HFFc6 (cell line): ENCODE measurements around the gene TMEM115. TPM values are rescaled to one million over a fixed set of nuclear protein-coding genes. Genes with fewer than 3 reads are reported as not detected.

ENCODE experiments used
- DNase-seq: peaks from one replicate; pipeline ENCODE4 v3.0.0-alpha.2; 2018
- H3K27ac Mint-ChIP-seq: 2 replicates; pipeline ENCODE4 v1.8.0; 2020; ENCODE audit warnings: mild to moderate bottlenecking, mixed read lengths
- H3K27me3 Mint-ChIP-seq: 2 replicates; pipeline ENCODE4 v1.8.0; 2021; ENCODE audit warnings: mild to moderate bottlenecking, moderate library complexity, mixed read lengths; ENCODE audit not compliant: insufficient read depth
- H3K36me3 Mint-ChIP-seq: 2 replicates; pipeline ENCODE4 v1.8.0; 2021; ENCODE audit warnings: low read depth, mixed read lengths
- H3K4me1 Mint-ChIP-seq: 2 replicates; pipeline ENCODE4 v1.8.0; 2020; ENCODE audit warnings: low read depth, mixed read lengths
- H3K4me3 Mint-ChIP-seq: 2 replicates; pipeline ENCODE4 v1.8.0; 2020; ENCODE audit warnings: mild to moderate bottlenecking, moderate library complexity, mixed read lengths
- H3K9me3 Mint-ChIP-seq: 2 replicates; pipeline ENCODE4 v1.8.0; 2020; ENCODE audit warnings: mild to moderate bottlenecking, mixed read lengths
- total RNA-seq, 6 experiments: library from RNA; stranded (reverse); fragmentation: NEBNext Ultra II Directional; extraction: Animal tissue kit (Norgen Biotek cat#: 25700); gene quantifications; 2 replicates in 1 of 6; 3 replicates in 5 of 6; pipeline ENCODE4 v1.2.3, GENCODE V29; 2021
- TF ChIP-seq, protein P1 (sequence below): fragments of 200-600 bp; sonication (generic); IDR thresholded peaks from 2 replicates; pipeline ENCODE4 v1.5.0; 2021; ENCODE audit warnings: antibody characterized with exemption, mild to moderate bottlenecking

Gene TMEM115
- total RNA-seq, 6 experiments from 2014 or later: 51.7 to 65.7 (median 54.4) TPM

DNA sequence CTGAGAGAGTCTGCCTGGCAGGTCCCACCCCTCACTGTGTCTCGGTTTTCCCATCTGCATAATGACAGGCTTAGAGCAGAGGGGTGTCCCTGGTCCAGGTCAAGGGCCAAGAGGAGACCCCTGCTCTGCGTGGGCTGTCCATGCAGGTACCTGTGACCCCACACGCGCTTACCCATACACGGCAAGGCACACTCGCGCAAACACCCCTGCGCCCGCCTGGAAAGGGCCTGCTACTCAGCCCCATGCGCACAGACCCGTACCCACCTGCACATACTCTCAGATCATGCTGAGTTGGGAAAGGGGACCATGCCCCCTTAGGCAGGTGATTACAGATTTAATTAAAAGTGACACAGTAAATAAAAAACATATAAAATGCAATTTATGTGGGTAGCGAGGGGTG, 23.4 kb upstream of the TMEM115 start:
- TF ChIP-seq, protein P1, sequence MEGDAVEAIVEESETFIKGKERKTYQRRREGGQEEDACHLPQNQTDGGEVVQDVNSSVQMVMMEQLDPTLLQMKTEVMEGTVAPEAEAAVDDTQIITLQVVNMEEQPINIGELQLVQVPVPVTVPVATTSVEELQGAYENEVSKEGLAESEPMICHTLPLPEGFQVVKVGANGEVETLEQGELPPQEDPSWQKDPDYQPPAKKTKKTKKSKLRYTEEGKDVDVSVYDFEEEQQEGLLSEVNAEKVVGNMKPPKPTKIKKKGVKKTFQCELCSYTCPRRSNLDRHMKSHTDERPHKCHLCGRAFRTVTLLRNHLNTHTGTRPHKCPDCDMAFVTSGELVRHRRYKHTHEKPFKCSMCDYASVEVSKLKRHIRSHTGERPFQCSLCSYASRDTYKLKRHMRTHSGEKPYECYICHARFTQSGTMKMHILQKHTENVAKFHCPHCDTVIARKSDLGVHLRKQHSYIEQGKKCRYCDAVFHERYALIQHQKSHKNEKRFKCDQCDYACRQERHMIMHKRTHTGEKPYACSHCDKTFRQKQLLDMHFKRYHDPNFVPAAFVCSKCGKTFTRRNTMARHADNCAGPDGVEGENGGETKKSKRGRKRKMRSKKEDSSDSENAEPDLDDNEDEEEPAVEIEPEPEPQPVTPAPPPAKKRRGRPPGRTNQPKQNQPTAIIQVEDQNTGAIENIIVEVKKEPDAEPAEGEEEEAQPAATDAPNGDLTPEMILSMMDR: no peak
- Mint-ChIP-seq H3K27ac (no peak overlapping the region), H3K27me3 (peaks cover 26% of the 10 kb centered on the region), H3K4me1 (no peaks in the 10 kb centered on the region), H3K9me3 (no peaks in the 10 kb centered on the region), H3K4me3 (no peak overlapping the region), H3K36me3 (no peaks in the 10 kb centered on the region)
- DNase-seq: no peak

DNA sequence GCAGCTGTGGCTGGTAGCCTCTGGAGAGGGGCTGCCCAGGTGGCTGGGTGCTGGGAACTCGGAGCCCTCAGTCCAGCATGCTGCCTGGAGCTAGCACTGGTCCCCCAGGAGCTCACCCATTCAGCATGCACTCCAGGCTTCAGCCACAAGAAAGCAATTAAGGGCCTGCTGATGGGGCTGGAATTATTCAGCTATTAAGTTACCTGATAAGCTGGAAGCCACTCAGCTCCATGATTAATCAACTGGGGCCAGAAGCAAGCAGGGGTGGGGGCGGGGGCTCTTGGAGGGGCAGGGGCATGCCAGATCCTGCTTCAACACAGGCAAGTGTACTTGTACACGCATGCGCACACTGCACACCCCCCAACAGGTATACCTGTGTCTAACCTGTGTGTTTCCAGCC, 22.1 kb upstream of the TMEM115 start:
- H3K9me3 Mint-ChIP-seq: no peaks in the 10 kb centered on the region
- H3K36me3 Mint-ChIP-seq: no peaks in the 10 kb centered on the region
- TF ChIP-seq, protein P1: no peak
- no peak overlapping the region for H3K4me3 Mint-ChIP-seq
- H3K4me1 Mint-ChIP-seq: no peaks in the 10 kb centered on the region
- H3K27ac Mint-ChIP-seq: no peak overlapping the region
- H3K27me3 Mint-ChIP-seq: peaks cover 20% of the 10 kb centered on the region
- DNase-seq: no peak

DNA sequence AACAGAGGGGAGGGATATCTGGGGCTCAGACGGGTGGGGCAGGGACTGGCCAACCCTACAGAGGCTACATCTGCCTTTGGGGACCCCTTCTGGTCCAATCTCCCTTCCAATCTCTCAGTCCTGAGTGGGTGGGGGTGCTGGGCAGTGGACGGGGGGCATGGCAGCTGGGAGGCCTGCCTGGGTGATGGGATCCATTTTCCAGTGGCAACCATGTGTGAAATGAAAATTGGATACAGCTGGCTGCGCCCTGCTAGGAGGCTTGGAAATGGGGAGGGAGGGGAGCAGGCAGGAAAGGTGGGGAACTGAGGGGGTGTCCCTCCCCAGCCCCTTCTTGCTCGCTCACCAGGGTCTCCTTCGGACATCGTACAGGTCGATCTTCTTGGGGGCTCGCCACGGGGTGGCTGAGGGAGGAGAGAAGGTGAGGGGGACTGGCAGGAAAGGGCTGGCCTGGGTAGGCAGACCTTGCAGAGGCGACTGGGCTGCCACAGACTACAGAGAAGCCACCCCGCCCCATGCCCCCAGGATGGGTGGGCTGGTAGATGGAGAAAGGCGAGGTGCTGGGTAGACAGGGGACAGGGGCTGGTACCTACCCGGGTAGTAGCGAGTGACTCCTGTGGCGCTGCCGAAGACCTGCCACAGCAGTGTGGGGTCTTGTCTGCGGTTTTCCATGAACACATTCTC, 21.2 kb upstream of the TMEM115 start:
- H3K36me3 Mint-ChIP-seq: no peaks in the 10 kb centered on the region
- H3K4me3 Mint-ChIP-seq: no peak overlapping the region
- H3K27ac Mint-ChIP-seq: no peak overlapping the region
- DNase-seq: no peak
- TF ChIP-seq, protein P1: no peak
- H3K9me3 Mint-ChIP-seq: no peaks in the 10 kb centered on the region
- no peaks in the 10 kb centered on the region for H3K4me1 Mint-ChIP-seq
- H3K27me3 Mint-ChIP-seq: peaks cover 18% of the 10 kb centered on the region

DNA sequence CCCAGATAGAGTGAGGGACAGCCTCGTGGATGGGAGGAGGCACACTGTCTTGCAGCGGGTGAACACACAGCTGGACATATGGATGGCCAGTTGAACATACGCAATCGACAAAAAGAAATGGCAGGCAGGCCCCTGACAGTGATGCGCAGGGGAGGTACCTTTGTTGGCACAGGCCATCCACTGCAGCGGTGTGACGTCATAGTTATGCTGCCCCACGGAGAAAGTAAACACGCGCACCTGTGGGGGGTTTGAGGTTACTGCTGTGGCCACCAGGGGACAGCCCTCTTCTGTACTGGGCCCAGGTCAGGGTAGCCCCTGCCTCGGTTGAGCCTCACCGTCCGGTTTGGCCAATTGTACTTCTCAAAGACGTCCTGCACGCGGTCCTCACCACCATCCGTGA, 19.4 kb upstream of the TMEM115 start:
- H3K9me3 Mint-ChIP-seq: no peaks in the 10 kb centered on the region
- TF ChIP-seq, protein P1: no peak
- no peak overlapping the region for H3K4me3 Mint-ChIP-seq
- H3K36me3 Mint-ChIP-seq: no peaks in the 10 kb centered on the region
- H3K27ac Mint-ChIP-seq: no peak overlapping the region
- DNase-seq: no peak
- H3K4me1 Mint-ChIP-seq: no peaks in the 10 kb centered on the region
- peaks cover 15% of the 10 kb centered on the region for H3K27me3 Mint-ChIP-seq

DNA sequence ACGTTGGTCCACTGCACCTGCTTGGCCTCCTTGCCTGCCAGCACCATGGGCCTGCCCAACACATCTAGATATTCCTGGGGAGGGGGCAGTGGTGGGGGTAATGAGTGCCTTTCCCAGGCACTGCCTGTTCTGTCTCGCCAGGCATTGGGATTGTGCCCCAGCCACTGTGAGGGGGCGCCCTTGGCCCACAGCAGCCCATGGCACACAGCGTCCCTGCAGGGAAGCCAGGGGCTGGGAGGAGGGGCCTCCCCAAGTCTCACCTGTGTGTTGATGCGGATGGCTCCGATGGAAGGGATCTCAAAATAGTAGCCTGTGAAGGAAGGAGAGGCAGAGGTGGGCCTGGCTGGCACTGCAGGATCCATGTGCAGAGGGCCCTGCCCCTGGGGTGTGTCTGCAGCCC, 18.7 kb upstream of the TMEM115 start:
- TF ChIP-seq, protein P1: no peak
- Mint-ChIP-seq H3K27me3 (peaks cover 11% of the 10 kb centered on the region), H3K36me3 (no peaks in the 10 kb centered on the region), H3K4me1 (no peaks in the 10 kb centered on the region), H3K27ac (no peak overlapping the region), H3K9me3 (no peaks in the 10 kb centered on the region), H3K4me3 (no peak overlapping the region)
- no peak for DNase-seq
